Measurements from ENCODE around the gene ZNF132. TPM values are rescaled to one million over a fixed set of nuclear protein-coding genes. Genes with fewer than 3 reads are reported as not detected.

The ZNF132 gene
- total and polyA plus RNA-seq, 9 of the 15 experiments (the other 6 are each of a cell fraction or from before 2014, with no cell fraction given): 0.03 to 0.42 (median 0.10) TPM; not detected in 5

DNA sequence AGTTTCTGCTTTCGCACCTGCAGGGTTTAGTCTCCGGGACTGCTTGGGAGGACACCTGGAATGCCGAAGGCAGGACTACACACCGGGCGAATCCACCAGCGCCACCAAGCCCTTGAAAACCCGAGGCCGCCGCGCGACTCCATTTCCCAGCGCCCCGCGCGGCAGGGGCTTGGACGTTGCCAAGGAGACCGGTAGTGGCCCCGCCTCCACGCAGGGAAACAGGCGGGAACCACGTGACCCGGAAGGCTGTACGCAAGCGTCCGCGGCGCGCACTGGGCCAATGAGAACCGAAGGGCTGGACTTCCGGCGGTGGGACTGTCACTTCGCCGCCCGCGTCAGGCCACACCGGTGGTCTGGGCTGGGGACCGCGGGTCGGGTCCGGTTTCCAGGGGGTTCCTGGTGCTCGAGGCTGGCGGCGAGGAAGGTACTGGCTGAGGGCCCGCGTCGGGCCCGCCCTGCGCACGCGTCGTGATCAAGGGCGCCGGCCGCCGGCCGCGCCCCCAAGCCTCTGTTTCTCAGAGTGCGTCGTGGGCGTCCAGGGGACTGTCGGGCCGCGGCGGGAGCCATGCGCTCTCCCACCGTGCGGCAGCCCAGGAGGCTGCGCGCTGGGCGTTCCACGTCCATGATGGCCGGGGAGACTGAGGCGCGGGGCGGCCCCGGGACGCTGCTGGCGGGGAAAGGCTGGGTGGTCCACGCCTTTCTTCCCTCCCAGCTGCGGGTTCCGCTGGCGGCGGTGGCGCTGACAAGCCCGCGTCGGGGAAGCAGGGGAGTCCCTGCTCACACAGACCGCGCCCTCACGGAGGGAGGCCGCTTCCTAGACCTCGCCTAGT, 27.0 kb upstream of the ZNF132 start, which contains the start of gene ZNF324 (continued):
- TF ChIP-seq, protein P1, sequence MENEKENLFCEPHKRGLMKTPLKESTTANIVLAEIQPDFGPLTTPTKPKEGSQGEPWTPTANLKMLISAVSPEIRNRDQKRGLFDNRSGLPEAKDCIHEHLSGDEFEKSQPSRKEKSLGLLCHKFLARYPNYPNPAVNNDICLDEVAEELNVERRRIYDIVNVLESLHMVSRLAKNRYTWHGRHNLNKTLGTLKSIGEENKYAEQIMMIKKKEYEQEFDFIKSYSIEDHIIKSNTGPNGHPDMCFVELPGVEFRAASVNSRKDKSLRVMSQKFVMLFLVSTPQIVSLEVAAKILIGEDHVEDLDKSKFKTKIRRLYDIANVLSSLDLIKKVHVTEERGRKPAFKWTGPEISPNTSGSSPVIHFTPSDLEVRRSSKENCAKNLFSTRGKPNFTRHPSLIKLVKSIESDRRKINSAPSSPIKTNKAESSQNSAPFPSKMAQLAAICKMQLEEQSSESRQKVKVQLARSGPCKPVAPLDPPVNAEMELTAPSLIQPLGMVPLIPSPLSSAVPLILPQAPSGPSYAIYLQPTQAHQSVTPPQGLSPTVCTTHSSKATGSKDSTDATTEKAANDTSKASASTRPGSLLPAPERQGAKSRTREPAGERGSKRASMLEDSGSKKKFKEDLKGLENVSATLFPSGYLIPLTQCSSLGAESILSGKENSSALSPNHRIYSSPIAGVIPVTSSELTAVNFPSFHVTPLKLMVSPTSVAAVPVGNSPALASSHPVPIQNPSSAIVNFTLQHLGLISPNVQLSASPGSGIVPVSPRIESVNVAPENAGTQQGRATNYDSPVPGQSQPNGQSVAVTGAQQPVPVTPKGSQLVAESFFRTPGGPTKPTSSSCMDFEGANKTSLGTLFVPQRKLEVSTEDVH (IDR thresholded peaks at IDR 0.05; ENCODE audit: low read depth, partially characterized antibody): peak; percentile 55
- TF ChIP-seq, protein P2, sequence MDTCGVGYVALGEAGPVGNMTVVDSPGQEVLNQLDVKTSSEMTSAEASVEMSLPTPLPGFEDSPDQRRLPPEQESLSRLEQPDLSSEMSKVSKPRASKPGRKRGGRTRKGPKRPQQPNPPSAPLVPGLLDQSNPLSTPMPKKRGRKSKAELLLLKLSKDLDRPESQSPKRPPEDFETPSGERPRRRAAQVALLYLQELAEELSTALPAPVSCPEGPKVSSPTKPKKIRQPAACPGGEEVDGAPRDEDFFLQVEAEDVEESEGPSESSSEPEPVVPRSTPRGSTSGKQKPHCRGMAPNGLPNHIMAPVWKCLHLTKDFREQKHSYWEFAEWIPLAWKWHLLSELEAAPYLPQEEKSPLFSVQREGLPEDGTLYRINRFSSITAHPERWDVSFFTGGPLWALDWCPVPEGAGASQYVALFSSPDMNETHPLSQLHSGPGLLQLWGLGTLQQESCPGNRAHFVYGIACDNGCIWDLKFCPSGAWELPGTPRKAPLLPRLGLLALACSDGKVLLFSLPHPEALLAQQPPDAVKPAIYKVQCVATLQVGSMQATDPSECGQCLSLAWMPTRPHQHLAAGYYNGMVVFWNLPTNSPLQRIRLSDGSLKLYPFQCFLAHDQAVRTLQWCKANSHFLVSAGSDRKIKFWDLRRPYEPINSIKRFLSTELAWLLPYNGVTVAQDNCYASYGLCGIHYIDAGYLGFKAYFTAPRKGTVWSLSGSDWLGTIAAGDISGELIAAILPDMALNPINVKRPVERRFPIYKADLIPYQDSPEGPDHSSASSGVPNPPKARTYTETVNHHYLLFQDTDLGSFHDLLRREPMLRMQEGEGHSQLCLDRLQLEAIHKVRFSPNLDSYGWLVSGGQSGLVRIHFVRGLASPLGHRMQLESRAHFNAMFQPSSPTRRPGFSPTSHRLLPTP (IDR thresholded peaks at IDR 0.05; ENCODE audit: borderline replicate concordance, extremely low read depth, insufficient read length): no peak
- no peak for TF ChIP-seq ZNF174 (CRISPR knock-in tag; IDR thresholded peaks at IDR 0.05)
- TF ChIP-seq NRF1 (conservative IDR thresholded peaks at IDR 0.05 in 1 of 2, IDR thresholded peaks at IDR 0.05 in 1 of 2): peak; percentile 91 to 92
- TF ChIP-seq, protein P3, sequence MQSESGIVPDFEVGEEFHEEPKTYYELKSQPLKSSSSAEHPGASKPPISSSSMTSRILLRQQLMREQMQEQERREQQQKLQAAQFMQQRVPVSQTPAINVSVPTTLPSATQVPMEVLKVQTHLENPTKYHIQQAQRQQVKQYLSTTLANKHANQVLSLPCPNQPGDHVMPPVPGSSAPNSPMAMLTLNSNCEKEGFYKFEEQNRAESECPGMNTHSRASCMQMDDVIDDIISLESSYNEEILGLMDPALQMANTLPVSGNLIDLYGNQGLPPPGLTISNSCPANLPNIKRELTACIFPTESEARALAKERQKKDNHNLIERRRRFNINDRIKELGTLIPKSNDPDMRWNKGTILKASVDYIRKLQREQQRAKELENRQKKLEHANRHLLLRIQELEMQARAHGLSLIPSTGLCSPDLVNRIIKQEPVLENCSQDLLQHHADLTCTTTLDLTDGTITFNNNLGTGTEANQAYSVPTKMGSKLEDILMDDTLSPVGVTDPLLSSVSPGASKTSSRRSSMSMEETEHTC (IDR thresholded peaks at IDR 0.05): peak; percentile 55; the same call in 1 of the 2 replicates
- TF ChIP-seq NFYB (IDR thresholded peaks at IDR 0.05; ENCODE audit: extremely low read depth, insufficient read length): peak; percentile 89
- TF ChIP-seq ELF1 (tag; IDR thresholded peaks at IDR 0.05): peak; percentile 95
- no peak for TF ChIP-seq ZNF12 (CRISPR knock-in tag; IDR thresholded peaks at IDR 0.05)
- TF ChIP-seq, protein P4, sequence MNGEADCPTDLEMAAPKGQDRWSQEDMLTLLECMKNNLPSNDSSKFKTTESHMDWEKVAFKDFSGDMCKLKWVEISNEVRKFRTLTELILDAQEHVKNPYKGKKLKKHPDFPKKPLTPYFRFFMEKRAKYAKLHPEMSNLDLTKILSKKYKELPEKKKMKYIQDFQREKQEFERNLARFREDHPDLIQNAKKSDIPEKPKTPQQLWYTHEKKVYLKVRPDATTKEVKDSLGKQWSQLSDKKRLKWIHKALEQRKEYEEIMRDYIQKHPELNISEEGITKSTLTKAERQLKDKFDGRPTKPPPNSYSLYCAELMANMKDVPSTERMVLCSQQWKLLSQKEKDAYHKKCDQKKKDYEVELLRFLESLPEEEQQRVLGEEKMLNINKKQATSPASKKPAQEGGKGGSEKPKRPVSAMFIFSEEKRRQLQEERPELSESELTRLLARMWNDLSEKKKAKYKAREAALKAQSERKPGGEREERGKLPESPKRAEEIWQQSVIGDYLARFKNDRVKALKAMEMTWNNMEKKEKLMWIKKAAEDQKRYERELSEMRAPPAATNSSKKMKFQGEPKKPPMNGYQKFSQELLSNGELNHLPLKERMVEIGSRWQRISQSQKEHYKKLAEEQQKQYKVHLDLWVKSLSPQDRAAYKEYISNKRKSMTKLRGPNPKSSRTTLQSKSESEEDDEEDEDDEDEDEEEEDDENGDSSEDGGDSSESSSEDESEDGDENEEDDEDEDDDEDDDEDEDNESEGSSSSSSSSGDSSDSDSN (IDR thresholded peaks at IDR 0.05; ENCODE audit: borderline replicate concordance in 1 of 2, low read depth in 2 of 2, low read length in 2 of 2): 0 out of 4 replicates have a peak, but pooled peaks of 1 of the 2 experiments have one; percentile 31
- TF ChIP-seq, protein P5, sequence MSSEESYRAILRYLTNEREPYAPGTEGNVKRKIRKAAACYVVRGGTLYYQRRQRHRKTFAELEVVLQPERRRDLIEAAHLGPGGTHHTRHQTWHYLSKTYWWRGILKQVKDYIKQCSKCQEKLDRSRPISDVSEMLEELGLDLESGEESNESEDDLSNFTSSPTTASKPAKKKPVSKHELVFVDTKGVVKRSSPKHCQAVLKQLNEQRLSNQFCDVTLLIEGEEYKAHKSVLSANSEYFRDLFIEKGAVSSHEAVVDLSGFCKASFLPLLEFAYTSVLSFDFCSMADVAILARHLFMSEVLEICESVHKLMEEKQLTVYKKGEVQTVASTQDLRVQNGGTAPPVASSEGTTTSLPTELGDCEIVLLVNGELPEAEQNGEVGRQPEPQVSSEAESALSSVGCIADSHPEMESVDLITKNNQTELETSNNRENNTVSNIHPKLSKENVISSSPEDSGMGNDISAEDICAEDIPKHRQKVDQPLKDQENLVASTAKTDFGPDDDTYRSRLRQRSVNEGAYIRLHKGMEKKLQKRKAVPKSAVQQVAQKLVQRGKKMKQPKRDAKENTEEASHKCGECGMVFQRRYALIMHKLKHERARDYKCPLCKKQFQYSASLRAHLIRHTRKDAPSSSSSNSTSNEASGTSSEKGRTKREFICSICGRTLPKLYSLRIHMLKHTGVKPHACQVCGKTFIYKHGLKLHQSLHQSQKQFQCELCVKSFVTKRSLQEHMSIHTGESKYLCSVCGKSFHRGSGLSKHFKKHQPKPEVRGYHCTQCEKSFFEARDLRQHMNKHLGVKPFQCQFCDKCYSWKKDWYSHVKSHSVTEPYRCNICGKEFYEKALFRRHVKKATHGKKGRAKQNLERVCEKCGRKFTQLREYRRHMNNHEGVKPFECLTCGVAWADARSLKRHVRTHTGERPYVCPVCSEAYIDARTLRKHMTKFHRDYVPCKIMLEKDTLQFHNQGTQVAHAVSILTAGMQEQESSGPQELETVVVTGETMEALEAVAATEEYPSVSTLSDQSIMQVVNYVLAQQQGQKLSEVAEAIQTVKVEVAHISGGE (CRISPR knock-in tag; IDR thresholded peaks at IDR 0.05): peak in 1 of 3 experiments; percentile 83; a peak in 2 of 6 replicates

Measured in K562 (cell line).